Suprapubic skin (tissue), 3 donors: ENCODE results near the gene TFF2.

Experiments used
- POLR2AphosphoS5 ChIP-seq, 3 donors: sonication (generic); formaldehyde crosslinking; IDR thresholded peaks; one replicate each; pipeline ENCODE4 v1.6.1; 2017; ENCODE audit warnings: antibody characterized with exemption in 3 of 3
- TF ChIP-seq, protein P1 (sequence below), 2 donors: fragments of 200-600 bp in 1 of 2; fragments of 450-650 bp in 1 of 2; sonication (generic) in 1 of 2; IDR thresholded peaks; one replicate each; pipeline ENCODE4 v1.5.1; 2016 to 2019; ENCODE audit warnings: antibody characterized with exemption in 2 of 2, mild to moderate bottlenecking in 1 of 2, moderate library complexity in 1 of 2

DNA sequence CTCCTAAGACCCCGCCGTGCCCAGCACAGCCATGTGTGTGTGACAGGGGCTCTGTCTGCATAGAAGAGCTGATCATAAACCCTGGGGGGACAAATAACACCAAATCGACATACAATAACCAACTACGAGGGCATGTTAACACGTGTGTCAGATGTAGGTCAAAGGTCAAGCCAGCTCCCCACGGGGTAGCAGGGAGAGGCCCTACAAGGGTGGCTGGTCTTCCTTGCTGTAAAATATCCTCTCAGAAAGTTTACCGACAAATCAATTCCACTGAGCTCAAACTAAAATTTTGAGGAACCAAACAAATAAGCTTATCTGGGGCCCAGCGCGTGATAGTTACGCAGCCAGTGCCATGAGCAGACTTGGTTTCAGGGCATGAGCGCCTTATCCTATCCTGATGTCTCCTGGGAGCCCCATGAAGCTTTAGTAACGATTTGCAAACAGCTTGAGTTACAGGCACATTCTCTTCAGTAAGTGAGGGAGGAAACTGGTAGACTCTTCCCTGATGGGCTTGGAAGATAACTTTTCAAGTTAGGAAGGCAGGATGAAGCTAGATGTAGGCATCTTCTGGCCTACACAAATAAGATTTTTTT is 47.7 kb upstream of the TFF2 start:
- no peak for TF ChIP-seq POLR2AphosphoS5 (IDR thresholded peaks at IDR 0.05)
- TF ChIP-seq, protein P1, sequence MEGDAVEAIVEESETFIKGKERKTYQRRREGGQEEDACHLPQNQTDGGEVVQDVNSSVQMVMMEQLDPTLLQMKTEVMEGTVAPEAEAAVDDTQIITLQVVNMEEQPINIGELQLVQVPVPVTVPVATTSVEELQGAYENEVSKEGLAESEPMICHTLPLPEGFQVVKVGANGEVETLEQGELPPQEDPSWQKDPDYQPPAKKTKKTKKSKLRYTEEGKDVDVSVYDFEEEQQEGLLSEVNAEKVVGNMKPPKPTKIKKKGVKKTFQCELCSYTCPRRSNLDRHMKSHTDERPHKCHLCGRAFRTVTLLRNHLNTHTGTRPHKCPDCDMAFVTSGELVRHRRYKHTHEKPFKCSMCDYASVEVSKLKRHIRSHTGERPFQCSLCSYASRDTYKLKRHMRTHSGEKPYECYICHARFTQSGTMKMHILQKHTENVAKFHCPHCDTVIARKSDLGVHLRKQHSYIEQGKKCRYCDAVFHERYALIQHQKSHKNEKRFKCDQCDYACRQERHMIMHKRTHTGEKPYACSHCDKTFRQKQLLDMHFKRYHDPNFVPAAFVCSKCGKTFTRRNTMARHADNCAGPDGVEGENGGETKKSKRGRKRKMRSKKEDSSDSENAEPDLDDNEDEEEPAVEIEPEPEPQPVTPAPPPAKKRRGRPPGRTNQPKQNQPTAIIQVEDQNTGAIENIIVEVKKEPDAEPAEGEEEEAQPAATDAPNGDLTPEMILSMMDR (IDR thresholded peaks at IDR 0.05), result no peak
